GM12891 (cell line): ENCODE data around the gene C10orf120.

Experiments used
- POLR2A ChIP-seq: IDR thresholded peaks from 2 replicates; pipeline ENCODE4 v1.6.1; 2011; ENCODE audit warnings: low read depth, low read length, control low read depth
- POLR2AphosphoS5 ChIP-seq: IDR thresholded peaks from 2 replicates; pipeline ENCODE4 v1.6.1; 2011; ENCODE audit warnings: low read depth, low read length, control low read depth
- POU2F2 ChIP-seq: IDR thresholded peaks from 2 replicates; pipeline ENCODE4 v1.6.1; 2011; ENCODE audit warnings: low read depth, mild to moderate bottlenecking, control low read depth, low read length, moderate library complexity
- TAF1 ChIP-seq: IDR thresholded peaks from 2 replicates; pipeline ENCODE4 v1.6.1; 2011; ENCODE audit warnings: low read depth, low read length, control low read depth

DNA sequence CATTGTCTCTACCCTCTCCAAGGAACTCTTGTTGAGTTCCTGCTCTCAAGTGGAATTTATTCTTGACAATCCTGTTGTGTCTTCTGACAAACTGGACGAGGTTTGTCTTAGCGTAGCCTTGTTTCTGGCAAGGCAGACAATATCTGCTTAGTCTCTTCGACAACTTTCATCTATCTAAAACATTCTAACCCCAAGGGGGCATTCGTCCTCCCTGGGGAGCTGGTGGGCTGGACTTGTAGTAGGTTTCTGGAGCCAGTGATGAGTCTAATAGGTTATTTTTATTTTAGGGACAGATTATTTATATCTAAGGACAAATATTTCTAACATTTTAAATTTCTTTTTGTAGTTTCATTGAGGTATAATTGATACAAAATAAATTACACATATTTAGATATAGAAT is 7.3 kb upstream of the C10orf120 start:
- TF ChIP-seq POLR2A (no peak), POLR2AphosphoS5 (no peak), TAF1 (no peak), POU2F2 (no peak)
